Suprapubic skin (tissue), 4 donors: Measurements from ENCODE around the gene GPR84.

Source experiments
- EP300 ChIP-seq: sonication (generic); formaldehyde crosslinking; IDR thresholded peaks from one replicate; pipeline ENCODE4 v1.6.1; 2017; ENCODE audit warnings: antibody characterized with exemption
- POLR2A ChIP-seq, 2 donors: fragments of 450-650 bp; IDR thresholded peaks; one replicate each; pipeline ENCODE4 v1.6.1; 2017; ENCODE audit warnings: antibody characterized with exemption in 2 of 2, mild to moderate bottlenecking in 2 of 2, moderate library complexity in 2 of 2
- POLR2AphosphoS5 ChIP-seq, 3 donors: sonication (generic); formaldehyde crosslinking; IDR thresholded peaks; one replicate each; pipeline ENCODE4 v1.6.1; 2017; ENCODE audit warnings: antibody characterized with exemption in 3 of 3
- TF ChIP-seq, protein P1 (sequence below), 2 donors: fragments of 200-600 bp in 1 of 2; fragments of 450-650 bp in 1 of 2; sonication (generic) in 1 of 2; IDR thresholded peaks; one replicate each; pipeline ENCODE4 v1.5.1; 2016 to 2019; ENCODE audit warnings: antibody characterized with exemption in 2 of 2, mild to moderate bottlenecking in 1 of 2, moderate library complexity in 1 of 2

DNA sequence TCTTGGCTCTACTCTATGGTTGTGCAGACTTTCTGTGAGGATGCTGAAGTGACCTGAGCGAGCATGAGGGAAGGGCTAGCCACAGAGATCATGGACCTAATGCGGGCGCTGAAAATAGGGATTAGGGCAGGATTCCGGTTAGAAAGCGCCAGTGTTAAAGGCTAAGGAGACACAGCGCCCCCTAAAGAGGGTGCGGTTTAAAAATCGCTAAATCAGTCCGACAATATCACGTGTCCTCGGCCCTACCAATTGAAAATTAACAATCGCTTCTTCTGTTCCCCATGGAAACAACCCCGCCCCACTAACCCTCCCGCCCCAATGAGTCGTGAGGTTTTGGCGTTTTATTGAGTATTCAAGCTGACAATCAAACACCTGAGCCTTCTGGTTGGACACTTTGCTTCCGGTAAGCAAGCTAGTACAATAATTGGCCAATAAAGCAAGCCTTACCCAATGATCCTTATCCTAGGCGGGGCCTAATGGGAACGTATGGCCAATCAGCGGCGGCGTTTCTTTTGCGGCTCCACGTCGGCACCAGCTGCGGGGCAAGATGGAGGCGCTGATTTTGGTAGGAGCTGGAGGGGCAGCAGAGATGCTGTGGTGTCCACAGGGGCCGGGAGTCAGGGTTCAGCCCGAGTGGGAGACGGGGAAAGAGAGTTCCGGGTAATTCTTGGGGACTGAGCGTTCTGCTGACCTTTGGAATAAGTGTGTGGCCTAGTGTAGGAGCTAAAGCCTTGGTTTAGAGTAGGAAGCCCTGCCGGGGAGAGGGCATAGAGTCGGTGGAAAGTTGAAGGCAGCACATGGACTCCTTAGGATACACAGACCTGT, 39.5 kb downstream of the GPR84 start, which contains the start of gene COPZ1:
- TF ChIP-seq, protein P1, sequence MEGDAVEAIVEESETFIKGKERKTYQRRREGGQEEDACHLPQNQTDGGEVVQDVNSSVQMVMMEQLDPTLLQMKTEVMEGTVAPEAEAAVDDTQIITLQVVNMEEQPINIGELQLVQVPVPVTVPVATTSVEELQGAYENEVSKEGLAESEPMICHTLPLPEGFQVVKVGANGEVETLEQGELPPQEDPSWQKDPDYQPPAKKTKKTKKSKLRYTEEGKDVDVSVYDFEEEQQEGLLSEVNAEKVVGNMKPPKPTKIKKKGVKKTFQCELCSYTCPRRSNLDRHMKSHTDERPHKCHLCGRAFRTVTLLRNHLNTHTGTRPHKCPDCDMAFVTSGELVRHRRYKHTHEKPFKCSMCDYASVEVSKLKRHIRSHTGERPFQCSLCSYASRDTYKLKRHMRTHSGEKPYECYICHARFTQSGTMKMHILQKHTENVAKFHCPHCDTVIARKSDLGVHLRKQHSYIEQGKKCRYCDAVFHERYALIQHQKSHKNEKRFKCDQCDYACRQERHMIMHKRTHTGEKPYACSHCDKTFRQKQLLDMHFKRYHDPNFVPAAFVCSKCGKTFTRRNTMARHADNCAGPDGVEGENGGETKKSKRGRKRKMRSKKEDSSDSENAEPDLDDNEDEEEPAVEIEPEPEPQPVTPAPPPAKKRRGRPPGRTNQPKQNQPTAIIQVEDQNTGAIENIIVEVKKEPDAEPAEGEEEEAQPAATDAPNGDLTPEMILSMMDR (IDR thresholded peaks at IDR 0.05) = peak; percentile 59 to 74
- TF ChIP-seq POLR2A (IDR thresholded peaks at IDR 0.05) = peak in 1 of 2 donors; percentile 74
- no peak for TF ChIP-seq EP300
- TF ChIP-seq POLR2AphosphoS5 (IDR thresholded peaks at IDR 0.05) = peak in 2 of 3 donors; percentile 72 to 74
